Fibroblast of peridontal ligament (primary cell): Measurements from ENCODE around the gene ITGB1BP1.

Experiments
- DNase-seq: peaks from one replicate; pipeline ENCODE4 v3.0.0-alpha.2; 2010; ENCODE audit errors: extremely low read depth

Gene ITGB1BP1

GRCh38 chr2:9378433-9379390 lies 44.6 kb downstream of the ITGB1BP1 start:
- peak; percentile 78 for DNase-seq

GRCh38 chr2:9377461-9378097 lies 45.7 kb downstream of the ITGB1BP1 start:
- no peak for DNase-seq

- no peak for DNase-seq
These were observed 47.4 kb downstream of the ITGB1BP1 start for GRCh38 chr2:9375857-9376428.

GRCh38 chr2:9374071-9374730 lies 49.1 kb downstream of the ITGB1BP1 start:
- DNase-seq: no peak

GRCh38 chr2:9373476-9373875 lies 49.9 kb downstream of the ITGB1BP1 start:
- no peak for DNase-seq

- no peak for DNase-seq
These were observed 50.3 kb downstream of the ITGB1BP1 start for GRCh38 chr2:9373047-9373446.

- DNase-seq: no peak
These were observed 52.6 kb downstream of the ITGB1BP1 start for GRCh38 chr2:9370746-9371145.

- no peak for DNase-seq
These were observed 57.3 kb downstream of the ITGB1BP1 start for GRCh38 chr2:9366026-9366425.

- DNase-seq: no peak
These were observed 57.8 kb downstream of the ITGB1BP1 start for GRCh38 chr2:9365498-9366019.

GRCh38 chr2:9364791-9365497 lies 58.4 kb downstream of the ITGB1BP1 start:
- DNase-seq: peak; percentile 16

GRCh38 chr2:9364373-9364772 lies 59.0 kb downstream of the ITGB1BP1 start:
- DNase-seq: no peak

GRCh38 chr2:9360701-9361100 lies 62.6 kb downstream of the ITGB1BP1 start:
- peak; percentile 50 for DNase-seq

GRCh38 chr2:9360110-9360509 lies 63.2 kb downstream of the ITGB1BP1 start:
- no peak for DNase-seq

- no peak for DNase-seq
These were observed 63.9 kb downstream of the ITGB1BP1 start for GRCh38 chr2:9359463-9359862.

GRCh38 chr2:9358846-9359245 lies 64.5 kb downstream of the ITGB1BP1 start:
- peak; percentile 72 for DNase-seq

GRCh38 chr2:9356261-9356660 lies 67.1 kb downstream of the ITGB1BP1 start:
- no peak for DNase-seq

GRCh38 chr2:9355716-9356115 lies 67.6 kb downstream of the ITGB1BP1 start:
- DNase-seq: no peak

- DNase-seq: no peak
These were observed 68.1 kb downstream of the ITGB1BP1 start for GRCh38 chr2:9355270-9355669.

- no peak for DNase-seq
These were observed 69.0 kb downstream of the ITGB1BP1 start for GRCh38 chr2:9354318-9354717.
